HepG2 (cell line): ENCODE measurements around the gene PPP2R5B. TPM values are rescaled to one million over a fixed set of nuclear protein-coding genes. Genes with fewer than 3 reads are reported as not detected.
A peak's percentile ranks its signal among the peaks of the same experiment; 100 is the strongest.

Experiments used
- FOXO1 ChIP-seq: sonication (generic); formaldehyde crosslinking; IDR thresholded peaks from 2 replicates; pipeline ENCODE4 v1.4.0; 2020; ENCODE audit warnings: missing genetic modification reagents
- JUN ChIP-seq: sonication (generic); formaldehyde crosslinking; IDR thresholded peaks from 2 replicates; pipeline ENCODE4 v1.4.0; 2020; ENCODE audit warnings: mild to moderate bottlenecking, missing genetic modification reagents
- MTA1 ChIP-seq: sonication (generic); formaldehyde crosslinking; IDR thresholded peaks from 2 replicates; pipeline ENCODE4 v1.4.0; 2020; ENCODE audit warnings: missing genetic modification reagents, mild to moderate bottlenecking, borderline replicate concordance
- NCOA2 ChIP-seq: sonication (generic); formaldehyde crosslinking; IDR thresholded peaks from 2 replicates; pipeline ENCODE4 v1.8.0; 2022; ENCODE audit warnings: inconsistent platforms
- PAWR ChIP-seq: sonication (generic); formaldehyde crosslinking; IDR thresholded peaks from 2 replicates; pipeline ENCODE4 v1.4.0; 2020; ENCODE audit warnings: missing genetic modification reagents, mild to moderate bottlenecking, borderline replicate concordance
- PCBP2 ChIP-seq: fragments of 200-400 bp; formaldehyde crosslinking; optimal IDR thresholded peaks from 2 replicates; pipeline ENCODE3; 2018; ENCODE audit warnings: low read length, low read depth; ENCODE audit not compliant: poor library complexity, severe bottlenecking
- TEAD2 ChIP-seq: sonication (generic); formaldehyde crosslinking; IDR thresholded peaks from 2 replicates; pipeline ENCODE4 v1.9.0; 2021; ENCODE audit warnings: missing genetic modification reagents
- ZNF17 ChIP-seq: sonication (generic); formaldehyde crosslinking; IDR thresholded peaks from 2 replicates; pipeline ENCODE4 v1.5.0; 2020; ENCODE audit warnings: mild to moderate bottlenecking, missing genetic modification reagents
- ZNF501 ChIP-seq: sonication (generic); formaldehyde crosslinking; IDR thresholded peaks from 2 replicates; pipeline ENCODE4 v1.5.1; 2020; ENCODE audit warnings: mild to moderate bottlenecking, moderate library complexity, missing genetic modification reagents
- ZNF781 ChIP-seq: sonication (generic); formaldehyde crosslinking; IDR thresholded peaks from 2 replicates; pipeline ENCODE4 v1.5.1; 2020; ENCODE audit warnings: borderline replicate concordance, mild to moderate bottlenecking, missing genetic modification reagents; ENCODE audit errors: not compliant biosample characterization
- ZNF850 ChIP-seq: sonication (generic); formaldehyde crosslinking; conservative IDR thresholded peaks from 2 replicates; pipeline ENCODE4 v1.9.0; 2021; ENCODE audit warnings: mild to moderate bottlenecking, missing genetic modification reagents
- polyA plus RNA-seq, 8 experiments: library from polyadenylated mRNA; depleted of rRNA in 3 of 8; stranded (reverse) in 7 of 8; unstranded in 1 of 8; fragments of >200 nt; fragmentation: Illumina TruSeq in 4 of 8; extraction: Trizol in 4 of 8; gene quantifications; 2 replicates each; pipeline versions ENCODE4 v1.2.1 to v1.2.3, GENCODE V29; 2011 to 2016; ENCODE audit warnings: low read depth in 4 of 8, missing spikeins in 1 of 8, mixed read lengths in 1 of 8; ENCODE audit not compliant: insufficient read depth in 1 of 8
- total RNA-seq, 5 experiments: library from RNA; depleted of rRNA; stranded (reverse); fragments of >200 nt; fragmentation: Illumina TruSeq; extraction: Trizol; gene quantifications; 2 replicates each; pipeline ENCODE4 v1.2.3, GENCODE V29; 2016; ENCODE audit warnings: low read depth in 1 of 5
- TF ChIP-seq, protein P1 (sequence below): sonication (generic); formaldehyde crosslinking; IDR thresholded peaks from 2 replicates; pipeline ENCODE4 v1.4.0; 2020; ENCODE audit warnings: missing genetic modification reagents, borderline replicate concordance
- TF ChIP-seq, protein P2 (sequence below): sonication (generic); formaldehyde crosslinking; IDR thresholded peaks from 2 replicates; pipeline ENCODE4 v1.5.1; 2020; ENCODE audit warnings: mild to moderate bottlenecking, missing genetic modification reagents, borderline replicate concordance
- TF ChIP-seq, protein P3 (sequence below): sonication (generic); formaldehyde crosslinking; IDR thresholded peaks from 2 replicates; pipeline ENCODE4 v1.8.0; 2022; ENCODE audit warnings: mild to moderate bottlenecking, missing genetic modification reagents, moderate library complexity
- TF ChIP-seq, protein P4 (sequence below), 2 experiments: IDR thresholded peaks; 2 replicates each; pipeline ENCODE4 v1.6.1; 2011 to 2012; ENCODE audit warnings: low read length in 2 of 2, borderline replicate concordance in 1 of 2, low read depth in 1 of 2, mild to moderate bottlenecking in 1 of 2, moderate library complexity in 1 of 2

The PPP2R5B gene
- total and polyA plus RNA-seq, 2 of the 13 experiments (the other 11 are each of a cell fraction or from before 2014, with no cell fraction given), result 2.3 to 8.3 TPM

DNA sequence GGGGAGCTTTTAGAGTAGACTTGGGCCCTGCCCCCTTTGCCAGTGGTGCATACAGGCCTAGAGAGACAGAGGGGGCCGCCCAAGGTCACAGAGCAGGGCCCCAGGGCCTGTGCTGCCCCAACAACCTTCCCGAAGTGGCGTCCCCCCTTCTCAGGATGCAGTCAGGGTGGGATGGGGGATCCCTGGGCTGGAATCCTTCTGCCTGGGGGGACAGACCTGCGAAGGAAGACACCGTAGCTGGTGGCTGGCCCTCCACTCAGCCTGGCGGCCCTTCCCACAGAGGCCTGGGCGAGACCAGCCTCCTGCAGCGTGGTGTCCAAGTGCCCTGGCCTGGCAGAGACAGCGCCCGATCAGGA, 31.7 kb upstream of the PPP2R5B start (continued):
- TF ChIP-seq, protein P1, sequence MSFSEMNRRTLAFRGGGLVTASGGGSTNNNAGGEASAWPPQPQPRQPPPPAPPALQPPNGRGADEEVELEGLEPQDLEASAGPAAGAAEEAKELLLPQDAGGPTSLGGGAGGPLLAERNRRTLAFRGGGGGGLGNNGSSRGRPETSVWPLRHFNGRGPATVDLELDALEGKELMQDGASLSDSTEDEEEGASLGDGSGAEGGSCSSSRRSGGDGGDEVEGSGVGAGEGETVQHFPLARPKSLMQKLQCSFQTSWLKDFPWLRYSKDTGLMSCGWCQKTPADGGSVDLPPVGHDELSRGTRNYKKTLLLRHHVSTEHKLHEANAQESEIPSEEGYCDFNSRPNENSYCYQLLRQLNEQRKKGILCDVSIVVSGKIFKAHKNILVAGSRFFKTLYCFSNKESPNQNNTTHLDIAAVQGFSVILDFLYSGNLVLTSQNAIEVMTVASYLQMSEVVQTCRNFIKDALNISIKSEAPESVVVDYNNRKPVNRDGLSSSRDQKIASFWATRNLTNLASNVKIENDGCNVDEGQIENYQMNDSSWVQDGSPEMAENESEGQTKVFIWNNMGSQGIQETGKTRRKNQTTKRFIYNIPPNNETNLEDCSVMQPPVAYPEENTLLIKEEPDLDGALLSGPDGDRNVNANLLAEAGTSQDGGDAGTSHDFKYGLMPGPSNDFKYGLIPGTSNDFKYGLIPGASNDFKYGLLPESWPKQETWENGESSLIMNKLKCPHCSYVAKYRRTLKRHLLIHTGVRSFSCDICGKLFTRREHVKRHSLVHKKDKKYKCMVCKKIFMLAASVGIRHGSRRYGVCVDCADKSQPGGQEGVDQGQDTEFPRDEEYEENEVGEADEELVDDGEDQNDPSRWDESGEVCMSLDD, result no peak
- no peak for TF ChIP-seq PCBP2
- TF ChIP-seq, protein P2, sequence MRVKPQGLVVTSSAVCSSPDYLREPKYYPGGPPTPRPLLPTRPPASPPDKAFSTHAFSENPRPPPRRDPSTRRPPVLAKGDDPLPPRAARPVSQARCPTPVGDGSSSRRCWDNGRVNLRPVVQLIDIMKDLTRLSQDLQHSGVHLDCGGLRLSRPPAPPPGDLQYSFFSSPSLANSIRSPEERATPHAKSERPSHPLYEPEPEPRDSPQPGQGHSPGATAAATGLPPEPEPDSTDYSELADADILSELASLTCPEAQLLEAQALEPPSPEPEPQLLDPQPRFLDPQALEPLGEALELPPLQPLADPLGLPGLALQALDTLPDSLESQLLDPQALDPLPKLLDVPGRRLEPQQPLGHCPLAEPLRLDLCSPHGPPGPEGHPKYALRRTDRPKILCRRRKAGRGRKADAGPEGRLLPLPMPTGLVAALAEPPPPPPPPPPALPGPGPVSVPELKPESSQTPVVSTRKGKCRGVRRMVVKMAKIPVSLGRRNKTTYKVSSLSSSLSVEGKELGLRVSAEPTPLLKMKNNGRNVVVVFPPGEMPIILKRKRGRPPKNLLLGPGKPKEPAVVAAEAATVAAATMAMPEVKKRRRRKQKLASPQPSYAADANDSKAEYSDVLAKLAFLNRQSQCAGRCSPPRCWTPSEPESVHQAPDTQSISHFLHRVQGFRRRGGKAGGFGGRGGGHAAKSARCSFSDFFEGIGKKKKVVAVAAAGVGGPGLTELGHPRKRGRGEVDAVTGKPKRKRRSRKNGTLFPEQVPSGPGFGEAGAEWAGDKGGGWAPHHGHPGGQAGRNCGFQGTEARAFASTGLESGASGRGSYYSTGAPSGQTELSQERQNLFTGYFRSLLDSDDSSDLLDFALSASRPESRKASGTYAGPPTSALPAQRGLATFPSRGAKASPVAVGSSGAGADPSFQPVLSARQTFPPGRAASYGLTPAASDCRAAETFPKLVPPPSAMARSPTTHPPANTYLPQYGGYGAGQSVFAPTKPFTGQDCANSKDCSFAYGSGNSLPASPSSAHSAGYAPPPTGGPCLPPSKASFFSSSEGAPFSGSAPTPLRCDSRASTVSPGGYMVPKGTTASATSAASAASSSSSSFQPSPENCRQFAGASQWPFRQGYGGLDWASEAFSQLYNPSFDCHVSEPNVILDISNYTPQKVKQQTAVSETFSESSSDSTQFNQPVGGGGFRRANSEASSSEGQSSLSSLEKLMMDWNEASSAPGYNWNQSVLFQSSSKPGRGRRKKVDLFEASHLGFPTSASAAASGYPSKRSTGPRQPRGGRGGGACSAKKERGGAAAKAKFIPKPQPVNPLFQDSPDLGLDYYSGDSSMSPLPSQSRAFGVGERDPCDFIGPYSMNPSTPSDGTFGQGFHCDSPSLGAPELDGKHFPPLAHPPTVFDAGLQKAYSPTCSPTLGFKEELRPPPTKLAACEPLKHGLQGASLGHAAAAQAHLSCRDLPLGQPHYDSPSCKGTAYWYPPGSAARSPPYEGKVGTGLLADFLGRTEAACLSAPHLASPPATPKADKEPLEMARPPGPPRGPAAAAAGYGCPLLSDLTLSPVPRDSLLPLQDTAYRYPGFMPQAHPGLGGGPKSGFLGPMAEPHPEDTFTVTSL (CRISPR knock-in tag), result no peak
- TF ChIP-seq JUN, result no peak
- no peak for TF ChIP-seq FOXO1 (CRISPR knock-in tag)
- no peak for TF ChIP-seq PAWR (CRISPR knock-in tag)
- TF ChIP-seq ZNF501 (CRISPR knock-in tag), result no peak
- TF ChIP-seq ZNF850 (CRISPR knock-in tag), result no peak
- 0 out of 2 replicates have a peak, but pooled peaks have one; percentile 36 for TF ChIP-seq TEAD2 (CRISPR knock-in tag)
- TF ChIP-seq MTA1 (CRISPR knock-in tag), result no peak
- TF ChIP-seq, protein P3, sequence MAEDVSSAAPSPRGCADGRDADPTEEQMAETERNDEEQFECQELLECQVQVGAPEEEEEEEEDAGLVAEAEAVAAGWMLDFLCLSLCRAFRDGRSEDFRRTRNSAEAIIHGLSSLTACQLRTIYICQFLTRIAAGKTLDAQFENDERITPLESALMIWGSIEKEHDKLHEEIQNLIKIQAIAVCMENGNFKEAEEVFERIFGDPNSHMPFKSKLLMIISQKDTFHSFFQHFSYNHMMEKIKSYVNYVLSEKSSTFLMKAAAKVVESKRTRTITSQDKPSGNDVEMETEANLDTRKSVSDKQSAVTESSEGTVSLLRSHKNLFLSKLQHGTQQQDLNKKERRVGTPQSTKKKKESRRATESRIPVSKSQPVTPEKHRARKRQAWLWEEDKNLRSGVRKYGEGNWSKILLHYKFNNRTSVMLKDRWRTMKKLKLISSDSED, result no peak
- TF ChIP-seq NCOA2 (CRISPR knock-in tag), result no peak
- TF ChIP-seq, protein P4, sequence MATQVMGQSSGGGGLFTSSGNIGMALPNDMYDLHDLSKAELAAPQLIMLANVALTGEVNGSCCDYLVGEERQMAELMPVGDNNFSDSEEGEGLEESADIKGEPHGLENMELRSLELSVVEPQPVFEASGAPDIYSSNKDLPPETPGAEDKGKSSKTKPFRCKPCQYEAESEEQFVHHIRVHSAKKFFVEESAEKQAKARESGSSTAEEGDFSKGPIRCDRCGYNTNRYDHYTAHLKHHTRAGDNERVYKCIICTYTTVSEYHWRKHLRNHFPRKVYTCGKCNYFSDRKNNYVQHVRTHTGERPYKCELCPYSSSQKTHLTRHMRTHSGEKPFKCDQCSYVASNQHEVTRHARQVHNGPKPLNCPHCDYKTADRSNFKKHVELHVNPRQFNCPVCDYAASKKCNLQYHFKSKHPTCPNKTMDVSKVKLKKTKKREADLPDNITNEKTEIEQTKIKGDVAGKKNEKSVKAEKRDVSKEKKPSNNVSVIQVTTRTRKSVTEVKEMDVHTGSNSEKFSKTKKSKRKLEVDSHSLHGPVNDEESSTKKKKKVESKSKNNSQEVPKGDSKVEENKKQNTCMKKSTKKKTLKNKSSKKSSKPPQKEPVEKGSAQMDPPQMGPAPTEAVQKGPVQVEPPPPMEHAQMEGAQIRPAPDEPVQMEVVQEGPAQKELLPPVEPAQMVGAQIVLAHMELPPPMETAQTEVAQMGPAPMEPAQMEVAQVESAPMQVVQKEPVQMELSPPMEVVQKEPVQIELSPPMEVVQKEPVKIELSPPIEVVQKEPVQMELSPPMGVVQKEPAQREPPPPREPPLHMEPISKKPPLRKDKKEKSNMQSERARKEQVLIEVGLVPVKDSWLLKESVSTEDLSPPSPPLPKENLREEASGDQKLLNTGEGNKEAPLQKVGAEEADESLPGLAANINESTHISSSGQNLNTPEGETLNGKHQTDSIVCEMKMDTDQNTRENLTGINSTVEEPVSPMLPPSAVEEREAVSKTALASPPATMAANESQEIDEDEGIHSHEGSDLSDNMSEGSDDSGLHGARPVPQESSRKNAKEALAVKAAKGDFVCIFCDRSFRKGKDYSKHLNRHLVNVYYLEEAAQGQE (IDR thresholded peaks at IDR 0.05; ENCODE audit: borderline replicate concordance in 1 of 2, low read depth in 1 of 2, low read length in 2 of 2), result peak in 1 of 2 experiments; percentile 4; a peak in 1 of 4 replicates
- TF ChIP-seq ZNF781 (CRISPR knock-in tag), result peak; percentile 32
- TF ChIP-seq ZNF17 (CRISPR knock-in tag), result 0 out of 2 replicates have a peak, but pooled peaks have one; percentile 83
